WERI-Rb-1 (cell line): Measurements from ENCODE around the gene RHBDL1.
A peak's percentile ranks its signal among the peaks of the same experiment; 100 is the strongest.

Source experiments
- DNase-seq: peaks from one replicate; pipeline ENCODE4 v3.0.0-alpha.2; 2020
- H3K27ac ChIP-seq: fragments of 250-450 bp; sonication (Bioruptor Pico); 2 replicates; pipeline ENCODE4 v1.5.1; 2020; ENCODE audit warnings: mild to moderate bottlenecking, moderate library complexity
- H3K27me3 ChIP-seq: fragments of 250-450 bp; sonication (Bioruptor Pico); 2 replicates; pipeline ENCODE4 v1.5.1; 2021; ENCODE audit warnings: mild to moderate bottlenecking, low read depth, moderate library complexity; ENCODE audit not compliant: insufficient read depth, severe bottlenecking
- H3K36me3 ChIP-seq: fragments of 250-450 bp; sonication (Bioruptor Pico); 2 replicates; pipeline ENCODE4 v1.5.1; 2020; ENCODE audit warnings: mild to moderate bottlenecking, moderate library complexity
- H3K4me3 ChIP-seq: 2 replicates; pipeline ENCODE4 v1.5.1; 2011; ENCODE audit warnings: low read depth, mild to moderate bottlenecking, control low read depth, low read length
- H3K9me3 ChIP-seq: fragments of 250-450 bp; sonication (Bioruptor Pico); 2 replicates; pipeline ENCODE4 v1.5.1; 2021; ENCODE audit warnings: mild to moderate bottlenecking, moderate library complexity; ENCODE audit not compliant: severe bottlenecking
- TF ChIP-seq, protein P1 (sequence below): IDR thresholded peaks from 2 replicates; pipeline ENCODE4 v1.5.1; 2011; ENCODE audit warnings: low read depth, mild to moderate bottlenecking, control low read depth, inconsistent platforms, low read length

Gene RHBDL1

DNA sequence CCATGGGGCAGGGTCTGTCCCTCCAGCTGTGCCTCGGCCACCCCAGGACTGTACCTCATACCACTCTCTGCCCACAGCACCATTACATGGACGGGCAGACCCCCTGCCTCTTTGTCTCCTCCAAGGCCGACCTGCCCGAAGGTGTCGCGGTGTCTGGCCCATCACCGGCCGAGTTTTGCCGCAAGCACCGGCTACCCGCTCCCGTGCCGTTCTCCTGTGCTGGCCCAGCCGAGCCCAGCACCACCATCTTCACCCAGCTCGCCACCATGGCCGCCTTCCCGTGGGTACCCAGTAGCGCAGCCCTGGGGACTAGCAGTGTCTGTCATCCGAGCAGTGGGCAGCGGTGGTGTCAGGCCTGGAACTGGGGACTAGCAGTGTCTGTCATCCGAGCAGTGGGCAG, 2.6 kb upstream of the RHBDL1 start:
- TF ChIP-seq, protein P1, sequence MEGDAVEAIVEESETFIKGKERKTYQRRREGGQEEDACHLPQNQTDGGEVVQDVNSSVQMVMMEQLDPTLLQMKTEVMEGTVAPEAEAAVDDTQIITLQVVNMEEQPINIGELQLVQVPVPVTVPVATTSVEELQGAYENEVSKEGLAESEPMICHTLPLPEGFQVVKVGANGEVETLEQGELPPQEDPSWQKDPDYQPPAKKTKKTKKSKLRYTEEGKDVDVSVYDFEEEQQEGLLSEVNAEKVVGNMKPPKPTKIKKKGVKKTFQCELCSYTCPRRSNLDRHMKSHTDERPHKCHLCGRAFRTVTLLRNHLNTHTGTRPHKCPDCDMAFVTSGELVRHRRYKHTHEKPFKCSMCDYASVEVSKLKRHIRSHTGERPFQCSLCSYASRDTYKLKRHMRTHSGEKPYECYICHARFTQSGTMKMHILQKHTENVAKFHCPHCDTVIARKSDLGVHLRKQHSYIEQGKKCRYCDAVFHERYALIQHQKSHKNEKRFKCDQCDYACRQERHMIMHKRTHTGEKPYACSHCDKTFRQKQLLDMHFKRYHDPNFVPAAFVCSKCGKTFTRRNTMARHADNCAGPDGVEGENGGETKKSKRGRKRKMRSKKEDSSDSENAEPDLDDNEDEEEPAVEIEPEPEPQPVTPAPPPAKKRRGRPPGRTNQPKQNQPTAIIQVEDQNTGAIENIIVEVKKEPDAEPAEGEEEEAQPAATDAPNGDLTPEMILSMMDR: no peak
- Histone ChIP-seq H3K9me3 (no peaks in the 10 kb centered on the region), H3K4me3 (no peak overlapping the region), H3K36me3 (peaks cover 59% of the 10 kb centered on the region), H3K27me3 (no peaks in the 10 kb centered on the region), H3K27ac (no peak overlapping the region)
- DNase-seq: no peak

DNA sequence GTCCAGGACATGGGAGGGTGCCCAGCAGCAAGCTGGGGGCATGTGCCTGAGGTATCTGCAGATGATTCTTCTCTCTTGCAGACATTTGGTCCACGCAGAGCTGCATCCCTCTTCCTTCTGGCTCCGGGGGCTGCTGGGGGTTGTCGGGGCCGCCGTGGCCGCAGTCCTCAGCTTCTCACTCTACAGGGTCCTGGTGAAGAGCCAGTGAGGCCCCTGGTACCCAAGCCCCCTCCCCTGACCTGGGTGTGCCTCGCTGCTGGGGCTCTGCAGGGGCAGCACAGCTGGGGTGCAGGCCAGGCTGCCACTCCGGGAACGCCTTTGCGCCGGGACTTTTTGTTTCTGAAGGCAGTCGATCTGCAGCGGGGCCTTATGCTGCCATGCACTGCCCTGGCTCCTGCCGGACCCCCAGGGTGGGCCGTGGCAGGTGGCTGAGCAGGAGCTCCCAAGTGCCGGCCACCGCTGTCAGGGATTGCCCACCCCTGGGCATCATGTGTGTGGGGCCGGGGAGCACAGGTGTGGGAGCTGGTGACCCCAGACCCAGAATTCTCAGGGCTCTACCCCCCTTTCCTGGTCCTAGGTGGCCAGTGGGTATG, 2.0 kb upstream of the RHBDL1 start:
- Histone ChIP-seq H3K9me3 (no peaks in the 10 kb centered on the region), H3K36me3 (peaks cover 54% of the 10 kb centered on the region), H3K27ac (no peak overlapping the region), H3K4me3 (no peak overlapping the region), H3K27me3 (no peaks in the 10 kb centered on the region)
- TF ChIP-seq, protein P1: no peak
- no peak for DNase-seq

DNA sequence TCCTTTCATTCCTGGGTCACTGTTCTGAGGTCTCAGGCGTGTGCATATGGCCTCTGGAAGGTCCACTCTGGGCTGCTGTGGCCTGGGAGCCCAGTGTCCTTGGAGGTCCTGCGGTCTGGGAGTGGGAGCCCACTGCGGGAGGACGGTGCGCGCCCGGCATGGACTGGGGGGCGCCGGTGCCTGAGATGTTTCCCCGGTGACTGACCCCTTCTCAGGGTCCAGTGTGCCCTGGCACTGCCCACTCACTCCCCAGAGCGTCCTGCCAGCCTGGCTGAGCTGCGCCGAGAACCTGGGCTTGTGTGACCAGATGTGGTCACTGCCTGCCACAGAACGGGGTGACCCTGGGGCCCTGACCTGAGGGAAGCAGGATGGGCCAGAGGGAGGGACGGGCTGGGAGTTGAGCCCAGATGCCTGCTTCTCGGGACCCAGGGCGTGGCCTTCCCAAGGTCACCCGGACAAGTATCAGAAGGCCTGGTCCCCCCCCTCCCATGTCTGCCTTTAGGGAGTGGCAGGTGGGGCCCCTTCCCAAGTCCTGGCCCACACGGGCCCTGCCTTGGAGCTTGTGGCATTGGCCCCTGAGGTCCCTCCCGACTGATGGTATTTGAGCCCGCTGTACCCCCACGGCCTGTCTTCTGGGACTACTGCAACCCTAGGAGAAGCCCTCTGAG, 1.1 kb upstream of the RHBDL1 start:
- TF ChIP-seq, protein P1: no peak
- H3K27ac ChIP-seq: no peak overlapping the region
- peaks cover 47% of the 10 kb centered on the region for H3K36me3 ChIP-seq
- DNase-seq: no peak
- H3K27me3 ChIP-seq: no peaks in the 10 kb centered on the region
- no peak overlapping the region for H3K4me3 ChIP-seq
- H3K9me3 ChIP-seq: no peaks in the 10 kb centered on the region

DNA sequence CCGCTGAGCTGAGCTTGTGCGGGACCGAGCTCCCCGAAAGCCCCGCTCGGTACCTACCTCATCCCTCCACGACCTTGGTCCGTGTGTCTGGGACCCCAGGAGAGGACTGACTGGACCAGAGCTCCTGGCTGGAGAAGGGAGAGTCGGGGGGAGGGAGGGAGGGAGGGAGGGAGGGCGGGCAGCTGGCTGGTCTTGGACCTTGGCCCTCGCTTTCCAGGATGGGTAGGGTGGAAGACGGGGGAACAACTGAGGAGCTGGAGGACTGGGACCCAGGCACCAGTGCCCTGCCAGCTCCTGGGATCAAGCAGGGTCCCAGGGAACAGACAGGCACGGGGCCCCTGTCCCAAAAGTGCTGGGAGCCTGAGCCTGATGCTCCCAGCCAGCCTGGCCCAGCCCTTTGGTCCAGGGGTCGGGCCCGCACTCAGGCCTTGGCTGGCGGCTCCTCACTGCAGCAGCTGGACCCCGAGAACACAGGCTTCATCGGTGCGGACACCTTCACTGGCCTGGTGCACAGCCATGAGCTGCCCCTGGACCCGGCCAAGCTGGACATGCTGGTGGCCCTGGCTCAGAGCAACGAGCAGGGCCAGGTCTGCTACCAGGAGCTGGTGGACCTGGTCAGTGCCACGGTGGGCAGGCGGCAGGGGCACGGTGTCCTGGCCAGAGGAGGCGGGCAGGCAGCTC, 553 bp downstream of the RHBDL1 start:
- Histone ChIP-seq H3K27ac (no peak overlapping the region), H3K9me3 (no peaks in the 10 kb centered on the region), H3K36me3 (peaks cover 31% of the 10 kb centered on the region), H3K27me3 (no peaks in the 10 kb centered on the region), H3K4me3 (peak overlapping the region; percentile 11)
- TF ChIP-seq, protein P1: no peak
- DNase-seq: no peak

DNA sequence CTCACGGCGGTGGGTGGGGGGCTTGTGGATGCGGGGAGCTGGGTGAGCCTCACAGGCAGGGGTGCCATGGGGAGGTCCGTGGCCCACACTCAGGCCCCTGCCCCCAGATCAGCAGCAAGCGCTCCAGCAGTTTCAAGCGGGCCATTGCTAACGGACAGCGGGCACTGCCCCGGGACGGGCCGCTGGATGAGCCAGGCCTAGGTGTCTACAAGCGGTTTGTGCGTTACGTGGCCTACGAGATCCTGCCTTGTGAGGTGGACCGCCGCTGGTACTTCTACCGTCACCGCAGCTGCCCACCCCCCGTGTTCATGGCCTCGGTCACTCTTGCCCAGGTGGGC, 1.1 kb downstream of the RHBDL1 start:
- H3K4me3 ChIP-seq: no peak overlapping the region
- H3K27me3 ChIP-seq: no peaks in the 10 kb centered on the region
- TF ChIP-seq, protein P1: no peak
- H3K9me3 ChIP-seq: no peaks in the 10 kb centered on the region
- H3K27ac ChIP-seq: no peak overlapping the region
- DNase-seq: no peak
- peaks cover 31% of the 10 kb centered on the region for H3K36me3 ChIP-seq

DNA sequence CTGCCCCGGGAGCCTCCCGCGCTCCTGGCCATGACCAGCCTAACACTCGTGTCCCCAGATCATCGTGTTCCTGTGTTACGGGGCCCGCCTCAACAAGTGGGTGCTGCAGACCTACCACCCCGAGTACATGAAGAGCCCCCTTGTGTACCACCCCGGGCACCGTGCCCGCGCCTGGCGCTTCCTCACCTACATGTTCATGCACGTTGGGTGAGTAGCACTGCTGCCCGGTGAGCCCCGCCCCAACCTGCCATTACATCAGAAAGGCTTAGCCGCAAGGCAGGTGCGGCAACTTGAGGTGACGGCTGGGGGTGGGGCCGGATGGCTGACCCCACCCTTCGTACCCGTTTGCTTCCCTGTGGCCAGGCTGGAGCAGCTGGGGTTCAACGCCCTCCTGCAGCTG, 1.4 kb downstream of the RHBDL1 start:
- H3K27ac ChIP-seq: no peak overlapping the region
- no peaks in the 10 kb centered on the region for H3K9me3 ChIP-seq
- no peak overlapping the region for H3K4me3 ChIP-seq
- TF ChIP-seq, protein P1: no peak
- peaks cover 34% of the 10 kb centered on the region for H3K36me3 ChIP-seq
- no peaks in the 10 kb centered on the region for H3K27me3 ChIP-seq
- no peak for DNase-seq
